CD4-positive, alpha-beta T cell treated with Interleukin-6 at 100 ng/mL for 8 hours (primary cell): ENCODE measurements around the gene EMC10.

Experiments used
- DNase-seq: peaks from one replicate; pipeline ENCODE4 v3.0.0-alpha.2; 2020; ENCODE audit warnings: mixed read lengths, low spot score

Gene EMC10

GRCh38 chr19:50496189-50497021 lies 20.1 kb downstream of the EMC10 start:
- DNase-seq: no peak

GRCh38 chr19:50497022-50497405 lies 20.7 kb downstream of the EMC10 start:
- no peak for DNase-seq

- no peak for DNase-seq
Measured at GRCh38 chr19:50498219-50499056, 22.1 kb downstream of the EMC10 start.

GRCh38 chr19:50500060-50500752 lies 23.9 kb downstream of the EMC10 start:
- DNase-seq: no peak

- DNase-seq: no peak
Measured at GRCh38 chr19:50500753-50501151, 24.4 kb downstream of the EMC10 start.

- DNase-seq: no peak
Measured at GRCh38 chr19:50501186-50501567, 24.9 kb downstream of the EMC10 start.

- DNase-seq: no peak
Measured at GRCh38 chr19:50501568-50502475, 25.5 kb downstream of the EMC10 start.

- no peak for DNase-seq
Measured at GRCh38 chr19:50505856-50506611, 29.7 kb downstream of the EMC10 start.

GRCh38 chr19:50506700-50507099 lies 30.4 kb downstream of the EMC10 start:
- no peak for DNase-seq

GRCh38 chr19:50507376-50507775 lies 31.1 kb downstream of the EMC10 start:
- DNase-seq: no peak

- DNase-seq: no peak
Measured at GRCh38 chr19:50508843-50509190, 32.5 kb downstream of the EMC10 start.

GRCh38 chr19:50509366-50509765 lies 33.1 kb downstream of the EMC10 start:
- no peak for DNase-seq

GRCh38 chr19:50510121-50510670 lies 33.9 kb downstream of the EMC10 start:
- DNase-seq: no peak

- no peak for DNase-seq
Measured at GRCh38 chr19:50510700-50511068, 34.4 kb downstream of the EMC10 start.

GRCh38 chr19:50511069-50511822 lies 34.9 kb downstream of the EMC10 start, which contains the start of gene JOSD2:
TSS of gene JOSD2 (minus strand) at chr19:50511191. CDS start at chr19:50510431, 760 bp downstream.
- DNase-seq: peak; percentile 97

GRCh38 chr19:50512112-50512998 lies 36.0 kb downstream of the EMC10 start:
- no peak for DNase-seq

GRCh38 chr19:50512999-50513745 lies 36.9 kb downstream of the EMC10 start:
- DNase-seq: no peak

GRCh38 chr19:50513746-50514345 lies 37.5 kb downstream of the EMC10 start, which contains the start of gene ASPDH:
TSS of gene ASPDH (minus strand) at chr19:50513913. CDS start at chr19:50513823, 90 bp downstream.
- DNase-seq: no peak
